Measurements from ENCODE around the gene EPS8L1.

- TF ChIP-seq CTCF (IDR thresholded peaks at IDR 0.05) = no peak
- TF ChIP-seq POLR2A (IDR thresholded peaks at IDR 0.05) = no peak
These were observed 12.4 kb downstream of the EPS8L1 start for GRCh38 chr19:55088021-55088451.
